HG02642 (cell line): Measurements from ENCODE around the gene IGF2R.
"Not testable (repeated sequence)": the region's sequence is repeated elsewhere in the genome, so short reads cannot be mapped to it uniquely, and the experiment has no call there.

Experiments
- ATAC-seq: cut with Tn5 transposase; IDR thresholded peaks from one replicate; pipeline ENCODE4 v1.9.1; 2021; ENCODE audit warnings: mild to moderate bottlenecking; ENCODE audit not compliant: unreplicated experiment, poor library complexity

IGF2R gene

DNA sequence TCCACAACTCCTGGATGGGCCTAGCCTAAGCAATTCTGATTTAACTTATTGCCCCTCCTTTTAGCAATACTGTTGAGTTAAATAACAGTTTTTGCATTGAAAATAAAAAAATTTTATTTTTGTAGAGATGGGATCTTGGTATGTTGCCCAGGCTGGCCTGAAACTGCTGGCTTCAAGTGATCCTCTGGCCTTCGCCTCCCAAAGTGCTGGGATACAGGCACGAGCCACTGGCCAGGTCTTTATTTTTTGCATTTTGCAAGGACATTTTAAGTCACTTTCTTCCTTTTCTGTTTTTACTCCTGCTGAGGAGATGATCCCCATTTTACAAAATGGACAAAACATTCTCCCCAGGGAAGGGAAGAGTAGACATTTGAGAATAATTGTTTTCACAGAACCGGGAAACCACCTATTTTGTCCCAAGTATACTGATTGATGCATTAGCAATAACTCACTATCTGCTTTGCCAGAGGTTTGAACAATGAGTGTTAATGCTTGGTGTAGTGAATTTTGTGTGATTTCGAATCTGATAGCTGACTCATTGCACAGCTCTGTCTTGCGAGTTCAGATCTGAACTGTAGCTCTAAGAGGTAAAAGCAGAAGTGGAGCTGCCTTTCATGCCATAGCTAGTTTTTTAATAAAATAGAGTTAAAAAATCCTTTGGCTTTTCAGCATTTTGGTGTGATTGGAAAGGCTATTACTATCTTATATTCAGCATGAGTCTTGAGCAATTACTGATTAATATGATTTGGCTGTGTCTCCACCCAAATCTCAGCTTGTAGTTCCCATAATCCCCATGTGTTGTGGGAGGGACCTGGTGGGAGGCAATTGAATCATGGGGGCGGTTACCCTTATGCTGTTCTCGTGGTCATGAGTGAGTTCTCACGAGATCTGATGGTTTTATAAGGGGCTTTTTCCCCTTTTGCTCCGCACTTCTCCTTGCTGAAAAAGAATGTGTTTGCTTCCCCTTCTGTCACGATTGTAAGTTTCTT lies 20.9 kb downstream of the IGF2R start:
- peak; percentile 84 for ATAC-seq

DNA sequence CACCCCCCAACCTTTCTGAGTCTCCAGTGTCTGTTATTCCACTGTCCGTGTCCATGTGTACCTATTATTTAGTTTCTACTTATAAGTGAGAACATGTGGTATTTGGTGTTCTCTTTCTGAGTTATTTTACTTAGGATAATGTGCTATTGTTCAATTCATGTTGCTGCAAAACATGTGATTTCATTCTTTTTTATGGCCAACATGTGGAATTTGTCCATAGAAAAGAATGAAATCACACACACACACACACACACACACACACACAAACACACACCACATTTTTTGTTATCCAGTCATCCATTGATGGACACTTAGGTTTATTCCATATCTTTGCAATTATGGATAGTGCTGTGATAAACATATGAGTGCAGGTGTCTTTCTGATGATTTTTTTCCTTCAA lies 23.5 kb downstream of the IGF2R start:
- ATAC-seq = no peak

DNA sequence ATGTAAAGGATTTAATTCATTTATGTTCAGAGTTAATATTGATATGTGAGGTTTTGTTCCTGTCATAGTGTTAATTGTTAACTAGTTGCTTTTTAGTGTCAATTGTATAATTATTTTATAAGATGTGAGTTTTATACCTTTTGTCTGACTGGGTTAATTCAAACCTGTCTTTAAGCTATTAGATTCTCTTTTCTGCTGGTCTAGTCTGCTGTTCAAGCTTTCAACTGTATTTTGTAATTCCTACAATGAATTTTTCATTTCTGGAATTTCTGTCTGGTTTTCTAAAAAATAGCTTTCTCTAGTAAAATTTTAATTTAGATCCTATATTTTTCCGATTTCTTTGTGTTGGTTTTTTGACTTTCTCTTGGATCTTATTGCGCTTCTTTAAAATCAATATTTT lies 26.5 kb downstream of the IGF2R start:
- no peak for ATAC-seq

- no peak for ATAC-seq
Measured at GRCh38 chr6:159996087-159996622, 27.3 kb downstream of the IGF2R start.

DNA sequence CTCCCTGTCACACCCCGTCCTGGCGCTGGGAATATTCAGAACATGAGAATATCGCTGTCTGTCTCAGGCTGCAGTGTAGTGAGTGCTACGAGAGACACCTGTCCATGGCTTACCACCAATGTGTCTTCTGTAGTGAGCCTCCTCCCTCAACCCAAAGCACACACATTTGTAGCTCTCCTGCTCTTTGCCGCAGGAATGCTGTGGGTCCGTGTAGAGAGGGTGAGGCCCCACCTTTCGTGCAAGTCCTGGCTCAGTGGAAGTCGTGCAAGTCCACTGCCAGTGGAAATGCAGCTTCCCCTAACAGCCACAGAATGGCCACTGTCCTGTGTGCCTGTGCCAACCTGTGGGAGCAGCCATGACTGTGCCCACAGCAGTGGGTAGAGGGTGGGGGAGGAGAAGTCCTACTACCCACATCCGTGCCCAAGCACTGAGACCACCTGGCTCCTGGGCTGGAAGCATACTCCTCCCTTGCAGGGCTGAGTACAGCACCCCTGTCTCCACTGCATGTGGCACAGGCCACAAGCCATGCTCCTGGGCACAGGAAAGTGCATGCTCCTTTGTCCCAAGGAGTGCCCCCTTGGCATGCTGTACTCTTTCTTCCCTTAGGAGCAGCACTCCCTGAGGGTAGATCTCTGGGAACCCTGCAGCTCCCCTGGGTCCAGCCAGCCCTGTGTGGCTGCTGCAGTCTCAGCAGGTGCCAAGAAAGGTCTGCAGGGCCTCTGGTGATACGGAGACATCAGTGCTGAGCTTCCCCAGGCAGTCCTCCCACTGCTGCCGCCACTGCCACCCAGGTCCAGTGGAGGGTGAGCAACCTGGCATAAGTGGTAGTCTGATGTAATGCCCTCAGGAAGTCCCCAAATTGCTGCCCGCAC lies 28.0 kb downstream of the IGF2R start:
- no peak for ATAC-seq

- no peak for ATAC-seq
Measured at GRCh38 chr6:159997498-159998101, 28.7 kb downstream of the IGF2R start.

DNA sequence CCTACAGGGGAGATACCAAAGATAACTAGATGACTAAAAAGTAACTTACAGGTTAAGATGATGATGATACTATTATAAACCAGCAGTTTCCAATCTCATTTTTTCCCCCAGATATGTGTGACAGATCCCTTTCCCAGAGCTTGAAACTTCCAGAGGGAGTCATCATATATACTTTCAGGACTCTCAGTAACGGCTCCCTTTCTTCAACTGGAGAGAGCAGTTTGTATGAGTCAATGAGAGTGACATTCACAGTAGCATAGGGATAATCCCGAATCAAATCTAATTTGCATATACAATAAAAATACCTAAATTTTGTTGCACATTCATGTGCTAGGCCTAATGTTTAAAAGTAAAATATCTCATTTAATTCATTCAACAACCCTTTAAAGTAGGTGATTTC lies 29.7 kb downstream of the IGF2R start:
- no peak for ATAC-seq

GRCh38 chr6:159999240-159999671 lies 30.4 kb downstream of the IGF2R start:
- ATAC-seq = no peak

DNA sequence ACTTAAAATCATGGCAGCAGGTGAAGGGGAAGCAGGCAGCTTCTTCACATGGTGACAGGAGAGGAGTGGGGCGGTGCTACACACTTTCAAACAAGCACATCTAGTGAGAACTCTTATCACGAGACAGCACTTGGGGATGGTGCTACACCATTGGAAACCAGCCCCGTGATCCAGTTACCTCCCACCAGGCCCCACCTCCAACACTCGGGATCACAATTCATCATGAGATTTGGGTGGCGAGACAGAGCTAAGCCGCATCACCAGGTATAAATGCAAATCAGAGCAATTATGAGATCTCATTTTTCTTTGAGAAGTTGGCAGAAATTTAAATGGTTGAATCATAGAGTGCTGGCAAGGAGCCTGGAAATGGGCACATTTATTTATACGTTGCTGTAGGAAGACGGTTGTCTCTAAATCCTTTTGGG lies 31.4 kb downstream of the IGF2R start:
- ATAC-seq = no peak

- not testable (repeated sequence) for ATAC-seq
Measured at GRCh38 chr6:160000893-160001427, 32.1 kb downstream of the IGF2R start.

DNA sequence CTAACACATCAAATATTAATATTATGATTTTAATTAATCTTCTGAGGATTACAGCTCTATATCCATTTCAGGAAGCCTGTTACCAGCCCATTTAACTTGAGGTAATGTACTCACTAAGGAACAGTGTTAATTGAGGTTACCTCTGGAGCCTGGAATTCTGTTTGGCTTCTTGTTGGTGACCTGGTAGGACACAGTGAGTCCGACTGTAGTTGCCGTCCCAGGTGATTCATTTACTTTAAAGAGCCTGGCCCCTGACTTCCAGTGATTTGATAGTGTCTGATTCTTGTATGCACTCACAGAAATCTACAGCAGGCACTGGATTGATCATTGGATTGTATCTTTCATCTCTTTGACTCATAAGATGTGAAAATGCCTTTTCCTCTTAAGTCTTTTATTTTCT lies 34.0 kb downstream of the IGF2R start:
- no peak for ATAC-seq

DNA sequence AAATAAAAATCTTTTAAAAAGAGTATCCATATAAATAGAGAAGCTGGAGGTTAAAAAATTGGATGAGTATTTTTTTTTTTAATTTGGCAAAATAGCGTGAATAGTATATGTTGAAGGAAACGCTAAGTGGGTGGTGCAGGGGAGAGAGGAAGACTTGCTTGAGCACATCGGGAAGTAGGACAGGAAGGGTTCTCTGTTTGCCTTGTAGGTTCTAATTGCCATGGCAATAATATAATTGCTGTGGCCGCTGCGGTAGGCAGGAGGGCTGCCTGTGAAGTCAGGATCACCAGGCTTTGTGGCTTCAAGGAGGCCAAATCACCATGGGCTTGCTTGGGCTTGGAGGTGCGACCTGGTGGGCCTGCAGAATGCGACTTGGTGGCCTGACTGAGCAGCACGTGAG lies 35.1 kb downstream of the IGF2R start:
- no peak for ATAC-seq

- ATAC-seq = no peak
Measured at GRCh38 chr6:160004419-160005175, 35.7 kb downstream of the IGF2R start.

- no peak for ATAC-seq
Measured at GRCh38 chr6:160005211-160005610, 36.3 kb downstream of the IGF2R start.

GRCh38 chr6:160005861-160006540 lies 37.1 kb downstream of the IGF2R start:
- ATAC-seq = no peak

- ATAC-seq = no peak
Measured at GRCh38 chr6:160007145-160007544, 38.3 kb downstream of the IGF2R start.

GRCh38 chr6:160007611-160008010 lies 38.7 kb downstream of the IGF2R start:
- no peak for ATAC-seq

DNA sequence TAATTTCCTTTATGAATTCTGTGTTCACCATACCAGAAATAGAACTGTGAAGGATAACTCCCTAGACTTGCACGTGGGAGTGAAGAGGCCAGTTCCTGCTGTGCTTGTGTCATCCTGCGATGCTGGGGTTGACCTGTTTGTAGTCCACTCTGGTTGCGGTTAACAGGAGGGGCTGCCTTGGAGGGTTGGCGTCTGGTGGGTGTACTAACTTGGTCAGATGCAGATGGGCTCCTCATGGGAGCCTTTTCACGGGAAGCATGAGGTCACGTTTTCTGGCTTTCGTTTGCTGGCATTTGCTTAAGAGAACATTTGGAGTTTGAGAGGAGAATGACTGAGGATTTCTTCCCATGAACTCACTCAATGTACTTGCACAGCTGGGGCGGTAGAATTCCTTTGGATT lies 41.2 kb downstream of the IGF2R start:
- ATAC-seq = no peak
